WERI-Rb-1 (cell line): Measurements from ENCODE around the gene FASN.

Experiments used
- DNase-seq: peaks from one replicate; pipeline ENCODE4 v3.0.0-alpha.2; 2020
- H3K27ac ChIP-seq: fragments of 250-450 bp; sonication (Bioruptor Pico); 2 replicates; pipeline ENCODE4 v1.5.1; 2020; ENCODE audit warnings: mild to moderate bottlenecking, moderate library complexity
- H3K27me3 ChIP-seq: fragments of 250-450 bp; sonication (Bioruptor Pico); 2 replicates; pipeline ENCODE4 v1.5.1; 2021; ENCODE audit warnings: mild to moderate bottlenecking, low read depth, moderate library complexity; ENCODE audit not compliant: insufficient read depth, severe bottlenecking
- H3K36me3 ChIP-seq: fragments of 250-450 bp; sonication (Bioruptor Pico); 2 replicates; pipeline ENCODE4 v1.5.1; 2020; ENCODE audit warnings: mild to moderate bottlenecking, moderate library complexity
- H3K4me3 ChIP-seq: 2 replicates; pipeline ENCODE4 v1.5.1; 2011; ENCODE audit warnings: low read depth, mild to moderate bottlenecking, control low read depth, low read length
- H3K9me3 ChIP-seq: fragments of 250-450 bp; sonication (Bioruptor Pico); 2 replicates; pipeline ENCODE4 v1.5.1; 2021; ENCODE audit warnings: mild to moderate bottlenecking, moderate library complexity; ENCODE audit not compliant: severe bottlenecking
- CTCF ChIP-seq: IDR thresholded peaks from 2 replicates; pipeline ENCODE4 v1.5.1; 2011; ENCODE audit warnings: low read depth, mild to moderate bottlenecking, control low read depth, inconsistent platforms, low read length

The FASN gene

DNA sequence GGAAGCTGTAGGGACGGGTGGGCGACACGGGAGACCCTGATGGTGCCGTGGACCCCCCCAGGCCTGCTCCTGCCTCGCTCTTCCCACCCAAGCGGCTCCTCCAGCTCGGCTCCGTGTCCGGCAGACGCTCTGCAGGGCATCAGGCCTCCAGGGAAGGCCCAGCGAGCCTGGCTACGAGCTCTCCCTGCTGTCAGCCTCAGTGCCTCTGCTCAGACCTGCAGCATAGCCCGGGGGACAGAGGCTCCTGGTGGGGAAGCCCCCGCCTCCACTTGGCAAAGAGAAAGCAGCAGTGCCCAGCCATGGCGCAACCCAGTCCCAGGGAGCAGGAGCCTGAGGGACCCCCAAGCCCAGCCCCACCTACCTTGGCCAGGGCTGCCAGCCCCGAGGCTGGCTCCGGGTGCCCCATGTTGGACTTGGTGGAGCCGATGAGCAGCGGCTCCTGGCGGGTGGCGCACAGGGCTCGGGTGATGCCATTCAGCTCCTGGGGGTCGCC is 5.9 kb downstream of the FASN start:
- H3K36me3 ChIP-seq = peaks cover 98% of the 10 kb centered on the region

GRCh38 chr17:82091264-82092066 is 6.6 kb downstream of the FASN start:
- Histone ChIP-seq H3K27me3 (no peaks in the 10 kb centered on the region), H3K4me3 (no peak overlapping the region), H3K36me3 (peaks cover 97% of the 10 kb centered on the region), H3K27ac (no peak overlapping the region), H3K9me3 (peaks cover 2% of the 10 kb centered on the region)
- no peak for DNase-seq
- TF ChIP-seq CTCF = no peak

More for the DNA sequence above, 5.9 kb downstream of the FASN start:
- H3K27ac ChIP-seq = no peak overlapping the region
- no peak for DNase-seq
- peaks cover 4% of the 10 kb centered on the region for H3K9me3 ChIP-seq
- no peak for TF ChIP-seq CTCF
- H3K4me3 ChIP-seq = no peak overlapping the region
- no peaks in the 10 kb centered on the region for H3K27me3 ChIP-seq

DNA sequence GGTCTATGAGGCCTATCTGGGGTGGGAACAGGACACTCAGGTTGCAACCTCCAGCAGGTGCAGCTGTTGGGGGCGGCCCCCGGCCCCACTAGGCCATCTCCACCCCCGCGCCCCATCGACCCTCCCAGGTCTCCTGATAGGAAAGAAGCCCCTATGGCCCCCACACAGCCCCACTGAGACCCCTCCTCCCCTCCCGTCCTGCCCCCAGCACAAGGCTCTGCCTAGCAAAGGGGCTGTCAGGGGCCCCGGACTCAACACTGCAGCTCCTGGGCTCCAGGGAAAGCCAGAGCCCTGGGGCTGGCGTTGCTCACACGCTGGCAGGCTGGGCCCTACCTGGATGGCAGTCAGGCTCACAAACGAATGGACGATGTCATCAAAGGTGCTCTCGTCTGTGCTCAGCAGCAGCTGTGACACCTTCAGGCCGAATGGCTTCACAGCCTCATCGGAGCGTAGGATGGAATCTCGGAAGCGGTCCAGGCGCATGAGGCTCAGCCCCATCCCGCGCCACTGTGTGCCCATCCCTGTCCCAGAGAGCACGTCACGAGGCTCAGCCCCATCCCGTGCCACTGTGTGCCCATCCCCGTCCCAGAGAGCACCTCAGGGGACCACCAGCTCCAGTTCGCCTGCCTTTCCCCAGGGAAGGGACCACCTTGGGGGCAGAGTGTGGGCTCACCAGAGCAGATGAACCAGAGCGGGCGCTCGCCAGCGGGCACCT is 7.3 kb downstream of the FASN start:
- Histone ChIP-seq H3K27ac (no peak overlapping the region), H3K27me3 (no peaks in the 10 kb centered on the region), H3K36me3 (peaks cover 97% of the 10 kb centered on the region), H3K4me3 (no peak overlapping the region), H3K9me3 (peaks cover 2% of the 10 kb centered on the region)
- peak; percentile 35 for DNase-seq
- TF ChIP-seq CTCF = no peak

- peak overlapping the region; percentile 18; the same call in 1 of the 2 replicates for H3K27ac ChIP-seq
- peak; percentile 23 for DNase-seq
- H3K27me3 ChIP-seq = no peaks in the 10 kb centered on the region
- H3K9me3 ChIP-seq = peaks cover 2% of the 10 kb centered on the region
- TF ChIP-seq CTCF = no peak
- H3K36me3 ChIP-seq = peaks cover 97% of the 10 kb centered on the region
- H3K4me3 ChIP-seq = no peak overlapping the region
Observed at GRCh38 chr17:82089723-82090548, 8.1 kb downstream of the FASN start.

- Histone ChIP-seq H3K27ac (no peak overlapping the region), H3K9me3 (peaks cover 2% of the 10 kb centered on the region), H3K36me3 (peaks cover 99% of the 10 kb centered on the region), H3K4me3 (no peak overlapping the region), H3K27me3 (no peaks in the 10 kb centered on the region)
- no peak for DNase-seq
- no peak for TF ChIP-seq CTCF
Observed at GRCh38 chr17:82088838-82089722, 9.0 kb downstream of the FASN start.
